Mesendoderm (in vitro differentiated cells): Measurements from ENCODE around the gene HADHA.

Experiments
- DNase-seq: peaks from one replicate; pipeline ENCODE4 v3.0.0; 2013
- H2AK5ac ChIP-seq: 2 replicates; pipeline ENCODE4 v1.6.1; 2013; ENCODE audit warnings: low read length, inconsistent platforms
- H2BK120ac ChIP-seq: 2 replicates; pipeline ENCODE4 v1.6.1; 2013; ENCODE audit warnings: low read depth, mild to moderate bottlenecking, low read length, moderate library complexity, mixed read lengths
- H2BK15ac ChIP-seq: replicated peaks from 2 replicates; pipeline ENCODE4 v1.6.1; 2013; ENCODE audit warnings: low read depth, mild to moderate bottlenecking, moderate library complexity
- H2BK5ac ChIP-seq: 2 replicates; pipeline ENCODE4 v1.6.1; 2013; ENCODE audit warnings: low read length, inconsistent platforms
- H3K18ac ChIP-seq: 2 replicates; pipeline ENCODE4 v1.6.1; 2013; ENCODE audit warnings: mild to moderate bottlenecking, low read length, mixed read lengths
- H3K23ac ChIP-seq: one replicate; pipeline ENCODE4 v1.6.1; 2013; ENCODE audit warnings: low read length
- H3K27ac ChIP-seq: 2 replicates; pipeline ENCODE4 v1.5.1; 2013; ENCODE audit warnings: low read depth, mild to moderate bottlenecking, inconsistent platforms, low read length, moderate library complexity
- H3K27me3 ChIP-seq: 2 replicates; pipeline ENCODE4 v1.6.1; 2013; ENCODE audit warnings: low read length, control low read depth, mild to moderate bottlenecking, inconsistent platforms; ENCODE audit not compliant: insufficient read depth, poor library complexity
- H3K36me3 ChIP-seq: 2 replicates; pipeline ENCODE4 v1.6.1; 2013; ENCODE audit warnings: low read length, inconsistent platforms; ENCODE audit not compliant: control insufficient read depth, insufficient read depth
- H3K4ac ChIP-seq: one replicate; pipeline ENCODE4 v1.6.1; 2013; ENCODE audit warnings: low read depth, mild to moderate bottlenecking, low read length, moderate library complexity
- H3K4me1 ChIP-seq: 2 replicates; pipeline ENCODE4 v1.6.1; 2013; ENCODE audit warnings: low read depth, low read length, inconsistent platforms; ENCODE audit not compliant: control insufficient read depth
- H3K4me2 ChIP-seq: 2 replicates; pipeline ENCODE4 v1.6.1; 2013; ENCODE audit warnings: low read length
- H3K4me3 ChIP-seq: 2 replicates; pipeline ENCODE4 v1.5.1; 2013; ENCODE audit warnings: mild to moderate bottlenecking, low read length
- H3K56ac ChIP-seq: one replicate; pipeline ENCODE4 v1.6.1; 2013; ENCODE audit warnings: low read length
- H3K79me1 ChIP-seq: 2 replicates; pipeline ENCODE4 v1.6.1; 2013; ENCODE audit warnings: low read length, inconsistent platforms
- H3K79me2 ChIP-seq: 2 replicates; pipeline ENCODE4 v1.6.1; 2013; ENCODE audit warnings: mild to moderate bottlenecking, low read length; ENCODE audit not compliant: control insufficient read depth, insufficient read depth
- H3K9ac ChIP-seq: 2 replicates; pipeline ENCODE4 v1.6.1; 2013; ENCODE audit warnings: low read length, inconsistent platforms
- H4K5ac ChIP-seq: one replicate; pipeline ENCODE4 v1.6.1; 2013; ENCODE audit warnings: low read length
- H4K8ac ChIP-seq: one replicate; pipeline ENCODE4 v1.6.1; 2013; ENCODE audit warnings: low read depth, mild to moderate bottlenecking, control low read depth, low read length, moderate library complexity
- WGBS: extraction: QIAGEN DNeasy Blood & Tissue Kit; methylation state at CpG from one replicate; pipeline ENCODE4 v1.1.7; 2013; ENCODE audit warnings: low lambda C conversion rate, missing lambda C conversion rate; ENCODE audit not compliant: insufficient coverage; ENCODE audit errors: extremely low coverage; 5-methylcytosine and 5-hydroxymethylcytosine counted together

HADHA gene

GRCh38 chr2:26189751-26190150, 54.7 kb downstream of the HADHA start:
- no peak for DNase-seq
- peaks cover 5% of the 10 kb centered on the region for H3K36me3 ChIP-seq
- H3K4me1 ChIP-seq, result no peaks in the 10 kb centered on the region
- WGBS, result no CpG with 5 or more reads among the region's 4 CpGs
- no peak overlapping the region for H3K9ac ChIP-seq
- H2BK120ac ChIP-seq, result no peak overlapping the region
- no peak overlapping the region for H4K5ac ChIP-seq
- no peak overlapping the region for H2BK5ac ChIP-seq
- no peaks in the 10 kb centered on the region for H3K27me3 ChIP-seq
- H2BK15ac ChIP-seq, result no peak overlapping the region
- H3K4me2 ChIP-seq, result no peak overlapping the region
- H3K79me1 ChIP-seq, result no peaks in the 10 kb centered on the region
- H3K27ac ChIP-seq, result no peak overlapping the region
- H3K56ac ChIP-seq, result no peak overlapping the region
- no peak overlapping the region for H3K18ac ChIP-seq
- H4K8ac ChIP-seq, result no peak overlapping the region
- no peak overlapping the region for H3K4me3 ChIP-seq
- no peak overlapping the region for H3K23ac ChIP-seq
- H2AK5ac ChIP-seq, result no peak overlapping the region
- H3K4ac ChIP-seq, result no peak overlapping the region
- H3K79me2 ChIP-seq, result no peaks in the 10 kb centered on the region

GRCh38 chr2:26189123-26189522, 55.3 kb downstream of the HADHA start:
- Histone ChIP-seq H2AK5ac (no peak overlapping the region), H2BK15ac (no peak overlapping the region), H4K5ac (no peak overlapping the region), H3K27me3 (no peaks in the 10 kb centered on the region), H2BK5ac (no peak overlapping the region), H3K18ac (no peak overlapping the region), H4K8ac (no peak overlapping the region), H3K27ac (no peak overlapping the region), H3K4ac (no peak overlapping the region), H3K9ac (no peak overlapping the region), H3K23ac (no peak overlapping the region), H2BK120ac (no peak overlapping the region), H3K56ac (no peak overlapping the region), H3K36me3 (peaks cover 4% of the 10 kb centered on the region), H3K4me3 (no peak overlapping the region), H3K79me1 (no peaks in the 10 kb centered on the region), H3K79me2 (no peaks in the 10 kb centered on the region), H3K4me2 (no peak overlapping the region), H3K4me1 (no peaks in the 10 kb centered on the region)
- no CpG with 5 or more reads among the region's 4 CpGs for WGBS
- DNase-seq, result no peak

DNA sequence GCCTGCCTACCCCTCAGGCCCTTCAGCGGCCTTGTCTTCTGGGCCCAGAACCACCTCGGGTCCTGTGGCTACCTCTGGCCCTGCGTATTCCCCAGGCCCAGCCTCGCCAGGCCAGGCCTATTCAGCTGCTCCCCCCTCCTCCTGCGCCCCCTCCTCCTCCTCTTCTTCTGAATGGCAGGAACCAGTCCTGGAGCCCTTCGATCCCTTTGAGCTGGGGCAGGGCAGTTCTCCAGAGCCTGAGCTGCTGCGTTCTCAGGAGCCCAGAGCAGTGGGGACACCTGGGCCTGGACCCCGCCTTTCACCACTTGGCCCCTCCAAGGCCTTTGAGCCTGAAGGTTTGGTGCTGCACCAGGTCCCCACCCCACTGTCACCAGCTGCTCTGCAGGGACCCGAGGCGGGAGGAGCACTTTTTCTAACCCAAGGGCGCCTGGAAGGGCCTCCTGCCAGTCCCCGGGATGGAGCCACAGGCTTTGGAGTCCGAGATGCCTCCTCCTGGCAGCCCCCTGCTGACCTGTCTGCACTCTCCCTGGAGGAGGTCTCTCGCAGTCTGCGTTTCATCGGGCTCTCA, 56.8 kb downstream of the HADHA start:
- no peaks in the 10 kb centered on the region for H3K4me1 ChIP-seq
- H3K4me2 ChIP-seq, result no peak overlapping the region
- H2BK5ac ChIP-seq, result no peak overlapping the region
- no peak overlapping the region for H3K23ac ChIP-seq
- H2AK5ac ChIP-seq, result no peak overlapping the region
- no peak overlapping the region for H2BK120ac ChIP-seq
- H3K4ac ChIP-seq, result no peak overlapping the region
- H4K8ac ChIP-seq, result no peak overlapping the region
- WGBS, result no CpG with 5 or more reads among the region's 16 CpGs
- H3K18ac ChIP-seq, result no peak overlapping the region
- H3K79me1 ChIP-seq, result no peaks in the 10 kb centered on the region
- no peak for DNase-seq
- no peaks in the 10 kb centered on the region for H3K79me2 ChIP-seq
- H3K9ac ChIP-seq, result no peak overlapping the region
- no peak overlapping the region for H2BK15ac ChIP-seq
- H3K27me3 ChIP-seq, result no peaks in the 10 kb centered on the region
- H3K4me3 ChIP-seq, result no peak overlapping the region
- no peak overlapping the region for H4K5ac ChIP-seq
- peaks cover 4% of the 10 kb centered on the region for H3K36me3 ChIP-seq
- no peak overlapping the region for H3K27ac ChIP-seq
- H3K56ac ChIP-seq, result no peak overlapping the region

DNA sequence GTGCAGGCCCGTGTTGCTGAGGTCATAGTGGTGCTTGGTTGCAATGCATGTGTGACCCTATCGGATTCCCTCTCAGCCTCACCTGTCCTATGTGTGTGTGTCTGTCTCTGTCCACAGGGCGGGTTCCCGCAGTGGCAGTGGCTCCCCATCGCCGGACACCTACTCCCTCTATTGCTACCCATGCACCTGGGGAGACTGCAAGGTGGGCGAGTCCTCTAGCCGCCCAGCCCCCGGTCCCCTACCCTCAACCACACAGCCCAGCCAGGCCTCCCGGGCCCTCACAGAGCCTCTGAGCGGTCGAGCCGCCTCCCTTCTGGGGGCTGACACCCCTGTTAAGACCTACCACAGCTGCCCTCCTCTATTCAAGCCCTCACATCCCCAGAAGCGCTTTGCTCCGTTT, 57.3 kb downstream of the HADHA start:
- H3K4me1 ChIP-seq, result no peaks in the 10 kb centered on the region
- H3K4me2 ChIP-seq, result no peak overlapping the region
- H3K9ac ChIP-seq, result no peak overlapping the region
- no peaks in the 10 kb centered on the region for H3K27me3 ChIP-seq
- no peak overlapping the region for H2BK120ac ChIP-seq
- DNase-seq, result no peak
- H3K56ac ChIP-seq, result no peak overlapping the region
- no peaks in the 10 kb centered on the region for H3K79me1 ChIP-seq
- no CpG with 5 or more reads among the region's 15 CpGs for WGBS
- no peaks in the 10 kb centered on the region for H3K79me2 ChIP-seq
- H4K5ac ChIP-seq, result no peak overlapping the region
- no peak overlapping the region for H3K18ac ChIP-seq
- H4K8ac ChIP-seq, result no peak overlapping the region
- H3K4ac ChIP-seq, result no peak overlapping the region
- H3K4me3 ChIP-seq, result no peak overlapping the region
- no peak overlapping the region for H3K27ac ChIP-seq
- H2AK5ac ChIP-seq, result no peak overlapping the region
- H3K36me3 ChIP-seq, result peaks cover 3% of the 10 kb centered on the region
- H2BK5ac ChIP-seq, result no peak overlapping the region
- no peak overlapping the region for H2BK15ac ChIP-seq
- peak overlapping the region; percentile 45 for H3K23ac ChIP-seq

GRCh38 chr2:26185954-26186770, 58.3 kb downstream of the HADHA start:
- Histone ChIP-seq H3K4me1 (no peaks in the 10 kb centered on the region), H3K18ac (no peak overlapping the region), H3K4ac (no peak overlapping the region), H3K79me2 (no peaks in the 10 kb centered on the region), H2BK15ac (no peak overlapping the region), H3K27ac (no peak overlapping the region), H3K4me2 (no peak overlapping the region), H3K23ac (no peak overlapping the region), H2AK5ac (no peak overlapping the region), H3K27me3 (no peaks in the 10 kb centered on the region), H2BK5ac (no peak overlapping the region), H3K56ac (peak overlapping the region; percentile 11), H4K5ac (no peak overlapping the region), H3K79me1 (no peaks in the 10 kb centered on the region), H3K9ac (no peak overlapping the region), H3K4me3 (no peak overlapping the region), H4K8ac (no peak overlapping the region), H2BK120ac (no peak overlapping the region), H3K36me3 (peaks cover 2% of the 10 kb centered on the region)
- no peak for DNase-seq
- no CpG with 5 or more reads among the region's 16 CpGs for WGBS
